ENCODE measurements around the gene ADGRB2.

The ADGRB2 gene

DNA sequence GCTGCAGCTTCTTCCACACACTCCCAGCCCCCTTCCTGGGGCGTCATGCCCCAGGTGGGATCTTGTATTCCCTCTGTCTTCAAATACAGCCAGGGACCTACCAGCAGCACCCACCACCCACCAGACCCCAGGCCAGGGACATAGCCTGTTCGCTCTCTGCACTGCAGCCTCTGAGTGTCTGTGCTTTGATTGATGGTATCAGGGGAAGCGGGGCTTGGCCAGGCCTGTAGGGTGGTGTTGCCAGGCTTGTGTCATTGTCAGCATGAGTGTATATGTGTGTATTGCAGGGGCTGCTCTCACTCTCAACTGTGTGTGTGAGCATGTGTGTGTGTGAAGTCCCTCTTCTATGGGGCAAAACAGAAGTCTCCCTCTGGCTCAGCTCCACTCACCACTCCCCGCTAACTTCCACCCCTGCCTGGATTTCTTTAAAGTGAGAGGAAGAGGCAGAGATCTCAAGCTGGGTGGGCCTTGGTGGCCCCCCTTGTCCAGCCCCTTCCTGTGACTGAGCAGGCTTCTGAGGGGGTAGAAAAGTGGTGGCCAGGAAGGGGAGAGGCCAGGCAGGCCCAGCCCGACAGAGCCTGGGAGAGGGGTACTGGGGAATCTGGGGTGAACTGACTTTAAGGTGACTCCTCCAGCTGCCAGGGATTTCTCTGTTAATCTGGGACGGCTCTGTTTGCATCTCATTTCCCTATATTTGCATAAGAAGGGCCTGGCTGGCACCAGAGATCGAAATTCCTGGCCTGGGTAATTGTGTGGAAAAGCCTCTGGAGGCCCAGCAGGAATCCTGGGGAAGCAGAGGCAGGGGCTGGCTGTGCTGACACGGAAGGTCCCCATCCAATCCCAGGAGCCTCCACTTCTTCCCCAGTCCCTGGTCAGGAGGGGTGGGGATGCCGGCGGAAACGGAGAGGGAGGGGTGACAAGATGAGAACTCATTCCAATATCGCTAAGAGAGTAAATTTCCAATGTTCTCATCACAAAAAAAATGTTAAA is 18.6 kb upstream of the ADGRB2 start:
- FAIRE-seq: no peak

DNA sequence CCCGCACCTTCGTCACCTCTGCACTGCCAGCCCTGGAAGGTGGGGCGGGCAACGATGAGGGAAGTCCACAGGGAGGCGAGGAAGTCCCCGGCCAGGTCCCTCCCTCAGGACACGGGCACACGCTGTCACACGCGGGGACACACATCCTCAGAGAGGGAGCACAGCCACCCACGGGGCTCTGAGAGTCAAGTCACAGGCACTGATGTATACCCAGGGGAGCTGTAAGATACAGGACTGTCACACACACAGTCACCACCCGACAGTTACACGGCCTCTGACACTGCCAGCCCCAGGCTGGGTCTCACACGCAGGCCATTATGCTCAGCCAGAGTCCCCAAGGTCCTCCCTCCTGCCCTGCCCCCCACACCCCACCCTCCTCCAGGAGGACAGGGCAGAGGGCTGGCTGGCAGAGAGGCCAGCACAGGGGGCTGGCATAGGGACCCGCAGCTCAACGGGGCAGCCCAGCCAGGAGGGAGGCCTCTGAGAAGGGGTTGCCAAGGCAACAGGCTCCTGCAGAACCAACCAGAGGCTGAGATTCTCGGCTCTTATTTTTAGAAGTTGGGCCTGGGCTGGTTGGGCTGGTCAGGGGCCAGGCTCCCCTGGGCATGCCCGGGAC is 17.7 kb upstream of the ADGRB2 start:
- no peak for FAIRE-seq

DNA sequence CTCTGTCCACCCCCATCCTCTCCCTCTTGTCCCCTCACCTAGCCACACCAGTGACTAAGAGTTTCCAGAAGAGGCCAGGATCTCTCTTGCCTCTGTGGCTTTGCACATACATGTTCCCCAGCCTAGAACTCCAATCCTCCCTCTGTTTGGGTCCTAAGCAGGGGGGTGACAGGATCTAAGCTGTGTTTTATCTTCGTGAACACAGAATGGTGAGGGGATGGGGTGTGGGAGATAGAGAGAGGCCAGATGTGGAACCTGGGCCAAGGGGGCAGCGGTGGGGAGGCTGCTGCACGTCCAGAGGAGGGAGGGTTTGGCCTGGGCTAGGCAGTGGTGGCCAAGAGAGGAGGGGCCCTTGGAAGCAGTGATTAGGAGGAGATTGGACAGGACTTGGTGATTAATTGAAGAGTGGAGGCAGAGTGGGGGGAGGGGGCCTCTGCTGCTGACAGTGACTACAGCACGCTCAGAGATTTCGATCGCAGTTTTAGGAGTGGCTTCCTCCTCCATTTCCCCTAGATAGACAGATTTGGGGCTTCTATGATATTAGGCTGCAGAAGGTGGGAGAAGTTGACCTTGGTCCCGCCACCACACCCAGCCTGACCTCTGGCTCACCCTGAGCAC is 17.1 kb upstream of the ADGRB2 start:
- FAIRE-seq: no peak

DNA sequence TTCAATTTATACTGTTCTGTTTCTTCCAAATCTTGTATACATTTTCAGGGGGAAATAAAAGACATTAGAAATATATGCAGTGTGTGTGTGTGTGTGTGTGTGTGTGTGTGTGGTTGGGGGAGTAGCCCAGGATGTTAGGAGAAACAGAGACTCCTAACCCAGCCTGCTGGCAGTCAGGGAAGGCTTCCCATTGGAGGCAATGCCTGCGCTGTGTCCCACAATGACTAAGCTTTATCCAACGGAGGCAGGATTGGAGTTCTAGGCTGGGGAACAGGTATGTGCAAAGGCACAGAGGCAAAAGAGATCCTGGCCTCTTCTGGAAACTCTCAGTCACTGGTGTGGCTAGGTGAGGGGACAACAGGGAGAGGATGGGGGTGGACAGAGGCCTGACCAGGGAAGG is 16.5 kb upstream of the ADGRB2 start:
- FAIRE-seq: no peak

DNA sequence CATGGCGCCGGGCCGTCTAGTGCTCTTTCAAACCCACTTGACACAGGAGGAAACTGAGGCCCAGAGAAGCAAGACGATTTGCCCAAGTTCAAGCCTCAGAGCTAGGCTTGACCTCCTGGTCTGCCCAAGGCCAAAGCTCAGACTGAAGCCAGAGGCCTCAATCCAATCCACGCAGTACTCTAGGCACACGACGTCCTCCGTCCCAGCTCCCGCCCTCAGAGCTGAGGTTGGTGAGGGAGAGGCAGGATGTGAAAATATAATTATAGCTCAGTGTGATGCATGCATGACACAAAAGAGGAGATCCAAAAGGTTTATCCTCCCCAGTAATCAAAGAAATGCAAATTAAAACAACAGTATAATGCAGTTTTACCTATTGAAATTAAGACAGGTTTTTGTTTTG is 15.5 kb upstream of the ADGRB2 start:
- no peak for FAIRE-seq

DNA sequence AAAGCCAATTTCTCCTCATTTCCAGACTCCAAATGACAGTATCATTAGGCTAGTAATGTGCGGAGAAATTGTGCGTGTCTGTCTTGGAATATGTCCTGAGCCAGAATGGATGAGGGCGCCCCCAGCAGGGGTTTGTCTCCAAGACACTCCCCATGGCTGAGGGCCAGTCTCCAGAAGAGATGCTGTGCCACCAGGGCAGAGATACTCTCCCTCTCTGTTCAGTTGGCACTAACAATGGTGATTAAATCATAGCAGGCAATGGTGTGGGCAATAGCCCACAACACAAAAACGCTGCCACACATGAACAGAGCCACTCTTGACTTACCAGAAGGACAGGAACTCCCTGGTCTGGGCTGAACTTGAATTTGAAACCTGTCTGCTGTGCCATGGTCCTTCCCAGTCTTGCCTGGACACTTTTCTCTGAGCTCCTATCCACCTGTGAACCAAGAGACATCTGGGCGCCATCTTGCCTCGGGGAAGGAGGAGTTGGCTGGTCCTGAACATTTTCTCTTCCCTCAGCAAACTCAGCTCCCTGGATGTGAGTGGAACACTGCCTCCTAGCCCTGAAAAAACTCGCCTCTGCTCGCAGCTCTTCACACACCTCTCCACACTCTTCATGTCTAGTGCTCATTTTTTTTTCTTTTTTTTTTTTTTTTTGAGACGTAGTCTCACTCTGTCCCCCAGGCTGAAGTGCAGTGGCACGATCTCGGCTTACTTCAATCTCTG is 14.8 kb upstream of the ADGRB2 start:
- peak; percentile 11 for FAIRE-seq

DNA sequence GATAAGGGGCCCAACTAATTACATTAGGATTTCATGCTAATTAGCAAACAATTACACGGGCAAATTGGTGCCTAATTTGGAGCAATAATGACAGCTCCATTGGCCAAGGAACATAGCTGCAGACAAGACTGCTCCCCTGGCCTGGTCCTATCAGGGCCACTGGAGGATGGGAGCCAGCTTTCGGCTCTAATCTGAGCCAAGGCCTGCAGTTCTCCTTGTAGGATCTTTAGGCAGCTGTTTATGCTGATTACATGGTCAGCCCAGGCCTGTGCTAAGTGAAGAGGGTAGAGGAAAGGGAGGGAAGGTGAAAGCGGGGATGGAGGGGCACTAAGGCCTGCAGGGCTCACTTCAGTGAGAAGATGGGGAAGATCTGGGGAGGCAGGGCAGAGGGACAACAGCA is 12.4 kb upstream of the ADGRB2 start:
- FAIRE-seq: no peak

DNA sequence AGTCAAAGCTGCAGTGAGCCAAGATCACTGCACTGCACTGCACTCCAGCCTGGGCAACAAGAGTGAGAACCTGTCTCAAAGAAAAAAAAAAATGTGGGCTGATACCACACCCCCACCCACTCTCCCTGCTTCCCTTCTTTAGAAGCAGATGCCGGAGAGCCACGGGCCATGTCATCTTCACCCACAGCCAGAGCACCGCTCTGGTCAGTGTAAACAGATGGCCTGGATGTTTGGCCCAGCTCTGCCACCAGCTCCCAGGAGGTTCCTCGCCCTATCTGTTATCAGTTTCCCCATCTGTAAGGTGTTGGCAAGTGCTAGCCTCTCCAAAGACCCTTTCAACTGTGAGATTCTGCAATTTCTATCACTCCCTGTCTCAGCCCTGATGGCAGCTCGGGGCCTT is 11.9 kb upstream of the ADGRB2 start:
- FAIRE-seq: no peak

DNA sequence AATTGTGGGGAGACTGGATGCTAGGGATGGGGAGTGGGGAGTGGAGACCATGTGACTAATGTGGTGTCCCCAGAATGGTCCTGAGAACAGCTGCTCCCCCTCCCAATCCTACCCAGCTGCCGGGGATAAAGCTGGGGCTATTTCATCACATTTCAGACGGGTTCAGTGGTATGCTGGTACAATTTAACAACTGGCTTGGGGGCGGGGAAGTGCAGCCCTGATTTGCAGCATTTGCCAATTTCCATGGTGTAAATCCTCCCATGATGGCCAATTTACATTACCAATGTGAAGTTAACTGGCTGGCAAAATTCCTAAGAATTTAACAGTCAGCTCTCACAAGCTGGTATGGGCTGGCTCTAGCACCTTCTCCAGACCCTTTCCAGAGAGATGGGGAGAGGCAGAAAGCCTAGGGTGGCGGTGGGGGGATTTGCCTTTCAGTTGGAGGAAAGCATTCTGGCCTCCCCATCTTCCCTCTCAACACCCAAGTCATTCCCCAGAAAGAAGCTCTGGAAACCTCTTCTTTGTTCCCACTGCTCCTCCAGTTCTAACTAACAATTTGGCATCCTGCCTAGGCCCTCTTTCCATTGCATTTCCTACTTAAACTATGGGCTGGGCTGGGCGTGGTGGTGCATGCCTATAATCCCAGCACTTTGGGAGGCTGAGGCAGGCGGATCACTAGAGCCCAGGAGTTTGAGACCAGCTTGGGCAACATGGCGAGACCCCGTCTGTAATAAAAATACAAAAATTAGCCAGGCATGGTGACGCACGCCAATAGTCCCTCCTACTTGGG is 11.3 kb upstream of the ADGRB2 start:
- no peak for FAIRE-seq

DNA sequence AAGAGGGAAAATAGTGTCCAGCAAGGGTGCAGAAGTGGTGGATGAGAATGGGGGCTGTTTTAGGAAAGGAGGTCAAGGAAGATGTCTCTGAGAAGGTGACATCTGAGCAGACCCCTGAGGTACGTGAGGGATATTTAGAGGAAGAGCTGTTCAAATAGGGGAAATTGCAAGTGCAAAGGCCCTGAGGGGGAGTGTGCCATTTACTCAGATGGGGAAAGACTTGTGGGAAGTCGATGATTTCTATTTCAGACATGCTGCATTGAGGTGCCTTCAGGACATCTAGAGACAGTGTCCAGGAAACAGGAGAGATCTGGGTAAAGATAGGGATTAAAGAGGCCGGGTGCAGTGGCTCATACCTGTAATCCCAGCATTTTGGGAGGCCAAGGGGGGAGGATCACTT is 10.4 kb upstream of the ADGRB2 start:
- no peak for FAIRE-seq

DNA sequence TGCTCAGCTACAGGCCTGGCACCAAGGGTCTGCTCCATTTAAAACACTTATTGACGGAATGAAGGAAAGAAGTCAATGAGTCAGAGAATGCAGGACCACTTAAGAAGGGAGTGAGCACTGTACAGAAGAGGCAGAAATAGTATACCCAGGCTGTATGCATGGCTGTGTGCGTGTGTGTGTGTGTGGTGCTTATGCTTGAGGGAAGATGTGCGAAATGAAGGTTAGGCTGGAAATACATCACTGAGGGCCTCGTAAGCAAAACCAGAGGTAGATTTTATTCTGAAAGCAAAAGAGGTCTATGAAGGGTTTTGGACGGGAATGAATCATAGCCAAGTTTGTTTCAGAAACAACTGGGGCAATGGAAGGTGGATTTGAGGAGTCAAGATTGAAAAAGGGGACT is 9.7 kb upstream of the ADGRB2 start:
- no peak for FAIRE-seq

DNA sequence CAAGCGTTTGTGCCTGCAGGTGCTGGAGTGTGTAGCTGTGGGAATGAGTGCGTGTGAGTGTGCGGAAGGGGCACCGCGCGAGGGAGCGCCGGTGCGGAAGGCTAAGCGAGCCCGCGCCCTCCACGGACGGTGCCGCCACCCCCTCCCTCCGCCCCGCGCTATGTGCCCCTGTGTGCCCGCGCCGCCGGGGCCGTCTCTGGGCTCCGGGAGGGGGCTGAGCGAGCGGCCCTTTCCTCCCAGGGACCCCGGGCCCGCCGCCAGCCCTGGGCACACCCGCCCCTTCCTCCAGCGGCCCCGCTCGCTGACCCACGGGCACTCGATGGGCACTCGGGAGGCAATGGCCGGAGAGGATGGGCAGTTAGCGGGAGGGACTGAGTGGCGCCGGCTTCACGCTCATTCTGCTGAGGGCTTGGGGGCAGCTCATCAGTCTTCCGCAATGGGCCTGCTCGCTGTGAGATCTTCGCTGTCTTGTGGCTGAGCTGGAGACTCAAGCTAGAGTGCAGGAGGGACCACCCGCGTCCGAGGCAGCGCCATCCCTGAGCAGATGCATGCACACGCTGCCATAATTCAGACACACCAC is 8.6 kb upstream of the ADGRB2 start:
- no peak for FAIRE-seq

DNA sequence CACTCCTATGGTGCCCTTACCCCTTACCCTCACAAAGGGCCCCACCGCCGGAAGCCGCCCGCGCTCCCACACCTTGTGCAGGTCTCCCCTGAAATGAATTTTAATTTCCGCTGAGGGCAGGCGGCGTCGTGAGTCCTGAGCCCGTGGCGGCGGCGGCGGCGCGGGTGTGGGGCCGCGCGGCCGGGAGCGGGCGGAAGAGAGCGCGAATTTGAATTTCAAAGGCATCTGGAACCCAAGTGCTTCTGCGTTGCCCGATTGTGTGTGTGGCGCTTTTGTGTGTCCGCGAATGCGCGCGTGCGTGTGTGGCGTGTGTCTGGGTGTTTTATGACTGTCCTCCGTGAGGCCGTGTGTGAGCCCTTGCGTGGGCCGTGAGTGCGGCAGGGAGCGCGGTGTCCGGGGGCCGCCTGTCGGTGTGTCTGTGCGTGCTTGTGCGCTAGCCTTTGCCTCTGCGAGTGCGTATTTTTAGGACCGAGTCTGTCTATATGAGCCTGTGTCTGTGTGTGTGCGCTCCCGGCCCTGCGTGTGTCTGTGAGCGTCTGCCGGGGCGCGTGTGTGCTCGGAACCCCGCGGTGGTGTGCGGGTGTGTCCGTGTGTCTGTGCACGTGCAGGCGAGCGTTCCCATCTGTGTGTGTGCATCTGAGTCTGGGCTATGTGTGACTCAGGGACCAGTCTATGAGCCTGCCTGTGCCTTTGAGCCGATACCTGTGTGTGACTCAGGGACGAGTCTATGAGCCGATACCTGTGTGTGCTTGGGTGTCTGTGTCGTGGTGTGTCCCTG is 7.9 kb upstream of the ADGRB2 start:
- FAIRE-seq: no peak

DNA sequence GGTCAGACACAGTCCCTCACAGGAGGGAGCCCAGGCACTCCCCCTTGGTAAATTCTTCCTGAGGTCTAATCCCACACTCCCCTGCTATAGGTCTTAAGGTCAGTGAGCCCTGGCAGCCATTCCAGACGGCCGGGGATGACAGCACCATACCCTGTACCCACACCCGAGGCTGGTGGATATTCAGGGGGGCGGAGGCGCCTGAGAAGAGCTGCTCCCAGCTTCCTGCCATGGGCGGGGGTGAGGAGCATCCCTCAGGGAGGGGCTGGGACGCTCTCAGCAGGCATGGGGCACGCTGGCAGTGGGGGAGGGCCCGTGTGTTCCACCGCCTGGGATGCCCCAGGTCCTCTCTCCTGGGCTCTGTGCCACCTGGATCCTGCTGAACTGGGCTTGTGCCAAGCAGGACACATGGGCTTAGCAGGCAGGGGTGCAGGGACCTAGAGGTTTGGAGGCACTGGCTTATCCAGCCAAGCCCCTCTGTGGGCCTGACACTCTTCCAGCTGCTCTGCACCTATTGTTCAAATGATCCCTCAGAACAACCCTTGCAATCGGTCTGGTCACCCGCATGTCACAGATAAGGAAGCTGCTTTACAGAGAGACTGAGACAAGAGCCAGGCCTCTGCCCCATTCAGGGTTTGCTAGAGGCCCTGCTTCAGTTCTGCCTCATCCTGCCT is 5.7 kb upstream of the ADGRB2 start:
- FAIRE-seq: no peak

DNA sequence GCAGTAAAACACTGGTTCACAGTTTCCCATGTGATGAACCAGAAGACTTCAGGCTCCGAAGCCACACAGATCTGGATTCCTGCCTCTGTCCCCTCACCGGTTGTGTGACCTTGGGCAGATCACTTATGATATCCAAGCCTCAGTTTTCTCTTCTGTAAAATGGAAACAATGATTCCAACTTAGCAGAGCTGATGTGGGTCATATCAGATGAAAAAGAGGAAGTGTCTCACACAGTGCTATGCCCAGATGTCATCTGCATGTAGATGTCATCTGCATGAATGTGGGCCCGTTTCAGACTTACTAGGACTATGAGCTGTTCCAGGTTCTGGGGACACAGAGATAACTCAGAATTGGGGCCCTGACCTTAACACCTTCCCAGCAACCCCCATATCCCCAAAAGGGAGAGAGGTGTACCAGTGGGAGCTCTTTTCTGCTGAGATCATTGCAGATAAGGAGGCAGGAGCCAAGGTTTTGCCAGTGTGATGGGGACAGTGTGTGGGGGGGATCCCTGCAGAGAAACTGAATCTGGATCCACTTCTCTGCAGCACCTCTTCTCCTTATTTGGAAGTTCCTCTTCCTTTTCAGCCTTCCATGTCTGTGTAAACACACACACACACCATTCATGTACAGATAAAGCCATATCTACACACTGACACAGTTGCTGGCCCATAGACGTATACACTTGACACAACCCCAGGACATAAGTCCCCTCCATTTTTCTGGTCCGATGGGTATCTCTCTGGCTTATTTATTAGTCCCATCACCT is 5.0 kb upstream of the ADGRB2 start:
- no peak for FAIRE-seq

DNA sequence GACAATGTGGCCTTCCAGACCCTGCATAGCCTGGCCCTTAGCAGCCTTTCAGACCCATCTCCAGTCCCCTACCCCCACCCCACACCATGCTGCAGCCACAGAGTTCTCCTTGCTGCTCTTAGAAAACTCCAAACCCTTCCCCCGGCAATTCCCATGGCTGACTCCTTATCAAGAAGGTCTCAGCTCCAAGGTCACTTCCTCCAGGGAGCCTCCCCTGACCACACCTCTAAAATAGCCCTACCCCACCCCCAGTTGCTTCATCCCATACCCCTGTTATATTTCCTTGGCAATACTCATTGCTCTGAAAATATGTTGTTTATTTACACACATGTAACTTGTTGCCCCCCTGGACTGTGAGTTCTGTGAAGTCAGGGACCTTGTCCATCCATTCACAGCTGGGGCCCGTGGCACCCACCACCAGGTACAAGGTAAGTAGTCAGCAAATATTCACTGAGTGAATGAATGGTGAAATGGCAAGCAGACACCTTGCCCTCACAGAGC is 4.3 kb upstream of the ADGRB2 start:
- no peak for FAIRE-seq

DNA sequence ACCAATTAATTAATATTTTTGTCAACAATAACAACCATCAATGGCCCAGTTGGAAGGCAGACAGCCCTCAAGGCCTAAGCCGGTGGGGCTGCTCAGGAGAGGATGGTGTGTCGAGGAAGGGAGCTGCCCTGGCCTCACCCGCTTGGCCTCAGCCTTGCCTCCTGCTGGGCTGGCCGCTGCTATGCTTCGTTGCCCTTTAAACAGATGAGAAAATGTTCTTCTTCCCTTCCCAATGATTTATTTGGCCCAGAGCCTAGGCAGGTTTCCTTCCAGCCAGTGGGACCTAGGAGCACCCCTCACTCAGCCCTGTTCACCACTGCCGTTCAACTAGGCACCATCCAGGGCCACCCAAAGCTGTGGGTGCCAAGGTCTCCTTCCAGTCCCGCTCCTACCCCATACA is 3.1 kb upstream of the ADGRB2 start:
- no peak for FAIRE-seq

DNA sequence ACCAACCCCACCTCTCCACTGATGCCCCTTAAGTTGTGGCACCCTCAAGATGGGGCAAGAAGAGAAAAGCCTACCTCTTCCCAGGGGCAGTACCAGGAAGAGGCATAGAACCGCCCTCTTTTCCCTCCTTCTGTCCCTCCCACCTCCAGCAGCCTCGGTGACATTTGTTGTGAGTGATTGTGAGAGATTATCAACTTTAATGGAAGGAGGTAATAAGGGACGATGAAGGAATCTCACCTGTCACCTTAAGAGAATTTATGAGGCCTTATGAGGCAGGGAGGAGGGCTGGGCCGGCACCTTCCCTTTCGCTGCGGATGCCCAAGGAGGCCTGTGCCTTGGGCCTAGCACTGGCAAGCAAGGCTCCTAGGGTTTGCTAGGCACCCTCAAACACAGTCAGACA is 1.4 kb upstream of the ADGRB2 start:
- FAIRE-seq: no peak

DNA sequence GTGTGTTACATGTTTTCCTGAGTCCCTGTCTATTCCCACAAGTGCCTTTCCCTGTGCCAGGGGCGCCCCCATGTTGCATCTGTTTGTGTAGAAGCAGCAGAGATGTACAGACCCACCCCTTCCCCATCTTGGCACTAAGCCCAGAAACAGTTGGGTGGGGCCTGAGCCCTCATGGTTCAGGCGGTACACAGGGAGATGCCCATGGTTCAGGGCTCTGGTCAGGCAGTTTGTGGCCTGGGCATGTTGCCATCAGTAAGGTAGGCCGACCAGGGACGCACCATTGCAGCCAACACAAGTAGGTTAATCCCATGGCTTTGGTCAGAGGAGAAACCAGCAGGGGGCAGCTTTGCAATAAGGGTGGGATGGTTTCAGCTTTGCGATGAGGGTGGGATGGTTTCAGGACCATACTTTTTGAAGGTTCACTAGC is 914 bp upstream of the ADGRB2 start:
- FAIRE-seq: no peak
